Measurements from ENCODE around the gene CDCA8. TPM values are rescaled to one million over a fixed set of nuclear protein-coding genes. Genes with fewer than 3 reads are reported as not detected.

The CDCA8 gene
- total RNA-seq, 1 donor from 2014 or later = 2.9 TPM

GRCh38 chr1:37714226-37714625 lies 21.9 kb downstream of the CDCA8 start:
- Mint-ChIP-seq H3K27ac (no peak overlapping the region), H3K27me3 (no peaks in the 10 kb centered on the region), H3K9me3 (no peaks in the 10 kb centered on the region), H3K4me1 (no peaks in the 10 kb centered on the region), H3K36me3 (ENCODE audit: low read depth) (no peaks in the 10 kb centered on the region), H3K4me3 (no peak overlapping the region)
- intact Hi-C loops (cut with micrococcal nuclease) = no loop called here
- no peak for TF ChIP-seq CTCF (IDR thresholded peaks at IDR 0.05)
- DNase-seq (no peak), ATAC-seq (ENCODE audit: low read depth) (no peak)
- CTCF ChIA-PET = no interaction called here
- POLR2A ChIA-PET = no interaction called here

GRCh38 chr1:37714689-37715088 lies 22.4 kb downstream of the CDCA8 start:
- Mint-ChIP-seq H3K27me3 (no peaks in the 10 kb centered on the region), H3K4me3 (no peak overlapping the region), H3K36me3 (ENCODE audit: low read depth) (no peaks in the 10 kb centered on the region), H3K4me1 (no peaks in the 10 kb centered on the region), H3K9me3 (no peaks in the 10 kb centered on the region), H3K27ac (no peak overlapping the region)
- DNase-seq (no peak), ATAC-seq (ENCODE audit: low read depth) (no peak)
- ChIA-PET CTCF (no interaction called here), POLR2A (no interaction called here)
- intact Hi-C loops (cut with micrococcal nuclease) = no loop called here
- no peak for TF ChIP-seq CTCF (IDR thresholded peaks at IDR 0.05)

- DNase-seq = no peak
- no peaks in the 10 kb centered on the region for H3K27me3 Mint-ChIP-seq
- H3K4me3 Mint-ChIP-seq = no peak overlapping the region
- no peaks in the 10 kb centered on the region for H3K36me3 Mint-ChIP-seq (ENCODE audit: low read depth)
- no peak for ATAC-seq (ENCODE audit: low read depth)
- no peaks in the 10 kb centered on the region for H3K9me3 Mint-ChIP-seq
- ChIA-PET CTCF (no interaction called here), POLR2A (no interaction called here)
- intact Hi-C loops (cut with micrococcal nuclease) = no loop called here
- TF ChIP-seq CTCF (IDR thresholded peaks at IDR 0.05) = no peak
- H3K27ac Mint-ChIP-seq = no peak overlapping the region
- H3K4me1 Mint-ChIP-seq = no peaks in the 10 kb centered on the region
Observed at GRCh38 chr1:37716321-37716720, 24.0 kb downstream of the CDCA8 start.

- Mint-ChIP-seq H3K9me3 (no peaks in the 10 kb centered on the region), H3K4me3 (no peak overlapping the region), H3K27ac (no peak overlapping the region), H3K4me1 (no peaks in the 10 kb centered on the region), H3K27me3 (no peaks in the 10 kb centered on the region), H3K36me3 (ENCODE audit: low read depth) (no peaks in the 10 kb centered on the region)
- POLR2A ChIA-PET = no interaction called here
- DNase-seq (no peak), ATAC-seq (ENCODE audit: low read depth) (no peak)
- CTCF ChIA-PET = no interaction called here
- intact Hi-C loops (cut with micrococcal nuclease) = no loop called here
- no peak for TF ChIP-seq CTCF (IDR thresholded peaks at IDR 0.05)
Observed at GRCh38 chr1:37717631-37718030, 25.3 kb downstream of the CDCA8 start.

GRCh38 chr1:37718181-37718900 lies 26.0 kb downstream of the CDCA8 start:
- Mint-ChIP-seq H3K27me3 (no peaks in the 10 kb centered on the region), H3K9me3 (no peaks in the 10 kb centered on the region), H3K36me3 (ENCODE audit: low read depth) (no peaks in the 10 kb centered on the region), H3K4me3 (no peak overlapping the region), H3K4me1 (no peaks in the 10 kb centered on the region), H3K27ac (no peak overlapping the region)
- TF ChIP-seq CTCF (IDR thresholded peaks at IDR 0.05) = no peak
- no peak for ATAC-seq (ENCODE audit: low read depth)
- intact Hi-C loops (cut with micrococcal nuclease) = no loop called here
- ChIA-PET CTCF (no interaction called here), POLR2A (no interaction called here)
- no peak for DNase-seq

Data from activated B cell treated with CpG ODN at 0.5 μM for 24 hours (primary cell).